NCI-H748 treated with DMSO at 0.1 percent for 48 hours (cell line): ENCODE measurements around the gene MTREX.

Experiments
- DNase-seq: peaks from one replicate; lab custom pipeline; 2025; lab: John Stamatoyannopoulos, UW

The MTREX gene

DNA sequence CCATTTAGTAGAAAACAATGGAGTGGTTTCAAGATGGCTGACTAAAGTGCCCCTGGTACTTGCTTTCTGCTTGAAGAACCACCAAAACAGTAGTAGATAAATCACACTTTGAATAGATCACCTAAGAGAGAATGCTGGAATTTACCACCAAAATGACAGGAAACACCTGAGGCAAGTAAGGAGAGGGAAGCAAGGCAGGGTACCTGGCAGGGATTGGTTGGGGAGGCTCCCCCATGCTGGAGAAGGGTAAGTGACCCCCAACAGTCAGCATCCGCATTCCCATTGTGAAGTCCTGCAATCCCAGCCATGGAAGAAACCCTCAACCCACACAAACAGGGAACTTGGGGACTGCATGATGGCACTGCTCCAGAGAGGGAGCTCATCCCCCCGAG, 121.4 kb downstream of the MTREX start:
- no peak for DNase-seq

DNA sequence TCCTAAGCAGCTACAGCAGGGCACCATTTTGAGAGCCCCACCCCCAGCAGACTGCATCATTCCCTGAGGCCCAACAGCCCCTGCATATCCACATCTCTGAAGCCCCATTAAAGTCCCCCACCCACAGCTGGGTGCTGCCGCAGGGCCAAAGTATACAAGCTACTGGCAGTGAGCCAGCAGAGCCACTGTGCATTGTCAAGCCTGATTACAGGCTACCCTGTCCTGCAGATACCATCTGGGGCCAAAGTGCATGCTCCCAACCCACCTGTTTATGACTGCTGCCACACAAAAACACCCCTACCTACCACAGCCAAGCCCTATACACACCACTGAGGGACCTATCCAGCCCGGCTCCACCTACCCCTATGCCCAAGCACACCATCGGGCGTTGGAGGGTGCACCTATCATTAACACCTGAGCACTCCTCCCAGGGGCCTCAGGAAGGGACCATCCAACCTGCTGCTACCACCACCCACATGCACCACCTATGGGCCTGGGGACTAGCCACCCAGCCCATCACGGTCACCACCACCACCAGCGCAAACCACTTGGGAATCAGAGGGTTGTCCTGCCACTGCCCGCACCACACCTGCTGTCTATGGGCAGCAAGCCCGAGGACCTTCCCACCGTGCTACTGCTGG, 121.9 kb downstream of the MTREX start:
- peak; percentile 68 for DNase-seq

DNA sequence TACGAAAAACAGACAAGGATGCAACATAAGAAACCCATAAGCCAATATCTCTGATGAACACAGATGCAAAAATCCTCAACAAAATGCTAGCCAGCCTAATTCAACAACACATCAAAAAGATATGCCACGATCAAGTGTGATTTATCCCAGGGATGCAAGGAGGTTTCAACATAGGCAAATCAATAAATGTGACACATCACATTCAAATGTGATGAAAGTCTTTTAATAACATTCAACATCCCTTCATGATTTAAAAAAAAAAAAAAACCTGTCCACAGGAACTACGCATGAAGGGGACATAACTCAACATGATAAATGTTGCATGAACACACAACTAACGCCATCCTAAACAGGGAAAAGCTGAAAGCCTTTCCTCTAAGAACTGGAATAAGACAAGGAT, 124.8 kb downstream of the MTREX start:
- no peak for DNase-seq

DNA sequence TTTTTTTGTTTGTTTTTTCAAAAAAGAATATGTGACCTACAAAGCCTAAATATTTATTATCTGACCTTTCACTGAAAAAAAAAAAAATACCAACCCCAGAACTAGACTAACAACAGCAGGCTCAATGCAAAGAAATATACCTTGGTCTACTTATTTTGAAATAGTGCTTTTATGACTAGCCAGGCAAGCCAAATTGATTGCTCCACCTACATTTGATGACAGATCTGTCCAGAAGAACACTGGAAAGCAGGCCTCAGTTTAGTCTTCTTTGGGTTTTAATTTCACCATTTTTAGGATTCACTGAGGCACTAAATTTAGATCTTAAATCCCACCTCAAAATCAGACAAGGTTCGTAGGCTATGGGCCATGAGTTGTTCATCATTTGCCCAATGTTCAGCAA, 129.7 kb downstream of the MTREX start:
- DNase-seq = no peak

DNA sequence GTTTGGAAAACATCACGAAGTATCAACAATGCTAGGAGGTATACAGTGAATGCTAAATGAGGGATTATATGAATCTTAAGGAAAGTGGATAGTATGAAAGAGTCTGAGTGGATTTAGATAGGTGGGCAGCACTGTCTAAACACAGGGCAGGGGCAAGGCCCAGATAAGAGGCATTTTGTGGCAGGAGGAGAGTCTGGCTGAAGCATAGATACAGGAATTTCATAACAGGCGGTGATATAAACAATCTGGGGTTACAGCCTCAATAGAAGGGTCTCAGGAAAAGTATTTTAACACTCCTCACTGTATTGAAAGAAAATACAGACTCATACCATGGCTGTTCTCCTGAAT, 130.0 kb downstream of the MTREX start:
- DNase-seq = peak; percentile 13

DNA sequence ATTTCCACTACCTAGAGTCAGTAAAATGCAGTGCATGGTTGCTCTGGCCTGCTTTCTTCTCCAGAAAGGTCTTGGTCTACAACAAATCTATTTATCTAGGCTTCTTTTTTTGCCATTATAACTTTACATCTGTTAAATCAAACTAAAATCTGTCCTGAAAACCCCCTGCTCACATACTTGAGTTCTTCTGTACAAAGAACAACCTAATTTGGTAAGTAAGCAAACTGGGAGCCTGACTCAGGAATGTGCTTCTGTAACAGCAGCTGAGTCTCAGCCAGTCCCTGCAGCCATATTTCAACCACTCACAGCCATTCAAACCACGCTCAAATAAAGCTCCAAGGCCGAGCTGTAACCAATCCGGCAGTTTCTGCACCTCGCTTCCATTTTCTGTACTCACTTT, 131.2 kb downstream of the MTREX start:
- DNase-seq = no peak

DNA sequence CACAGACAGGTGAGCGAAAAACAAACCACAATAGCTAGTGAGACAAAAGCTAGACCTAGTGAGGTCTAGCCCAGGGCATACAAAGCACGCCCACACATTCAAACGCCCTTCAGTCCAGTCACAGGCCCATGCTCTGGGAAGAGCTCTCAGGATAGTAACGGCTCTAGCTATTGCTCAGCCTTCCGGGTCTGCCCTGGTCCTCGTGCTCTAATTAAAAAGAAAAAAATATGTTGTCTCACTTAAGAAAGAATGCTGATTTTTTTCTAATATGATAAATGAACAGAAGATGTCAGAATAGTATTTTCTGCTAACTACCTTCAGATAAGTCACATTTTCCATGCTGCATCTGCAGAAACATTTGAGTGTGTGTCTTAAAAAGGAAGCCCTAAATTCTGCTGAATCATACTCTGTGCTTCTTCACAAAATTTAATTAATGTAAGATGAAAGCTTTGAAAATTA, 132.4 kb downstream of the MTREX start:
- no peak for DNase-seq

DNA sequence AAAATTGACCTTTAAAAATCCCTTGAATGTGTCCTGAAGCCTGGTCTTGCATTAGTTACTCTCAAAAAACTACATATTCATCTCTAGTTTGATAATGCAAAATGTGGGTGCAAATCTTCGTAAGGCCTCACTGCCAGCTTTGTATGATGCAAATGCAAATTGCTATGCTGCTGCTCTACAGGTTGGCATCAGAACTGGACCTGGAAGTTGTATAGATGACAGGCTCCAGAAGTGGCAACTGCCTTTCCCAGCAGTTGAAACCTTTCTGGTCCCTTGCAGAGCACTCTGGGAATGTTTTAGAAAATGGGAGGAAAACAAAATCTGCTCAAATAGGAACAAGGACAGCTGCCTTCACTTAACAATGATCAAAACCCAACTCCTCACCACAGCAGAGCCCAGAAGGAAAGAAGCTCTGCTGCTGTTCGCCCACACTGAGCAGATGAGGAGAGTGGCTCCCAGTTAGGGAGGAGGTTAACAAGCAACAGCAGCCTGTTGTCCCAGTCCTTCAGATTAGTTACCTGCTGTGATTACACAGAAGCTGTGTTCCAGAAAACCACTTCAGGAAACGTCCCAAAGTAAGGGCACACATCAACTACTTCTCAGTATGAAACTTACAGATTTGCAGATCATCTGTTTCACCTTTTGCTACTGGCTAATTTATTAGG, 133.4 kb downstream of the MTREX start:
- no peak for DNase-seq

DNA sequence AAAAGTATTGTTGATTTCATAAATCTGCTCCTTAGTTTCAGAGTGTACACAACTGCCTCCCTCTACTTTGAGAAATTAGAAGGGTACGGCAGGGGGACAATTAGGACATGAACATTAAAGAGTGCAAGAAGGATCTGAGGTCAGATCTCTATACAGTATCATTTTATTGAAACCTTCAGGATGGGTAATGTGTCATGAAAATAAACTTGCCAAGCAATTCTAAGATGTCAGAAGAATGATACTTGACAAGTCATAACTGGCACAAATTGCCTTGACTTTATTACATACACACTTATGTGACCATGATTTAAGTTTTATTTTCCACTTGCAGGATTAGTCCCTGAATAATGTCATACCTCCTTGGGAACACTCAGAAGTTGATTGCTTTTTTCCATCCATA, 134.2 kb downstream of the MTREX start:
- no peak for DNase-seq

DNA sequence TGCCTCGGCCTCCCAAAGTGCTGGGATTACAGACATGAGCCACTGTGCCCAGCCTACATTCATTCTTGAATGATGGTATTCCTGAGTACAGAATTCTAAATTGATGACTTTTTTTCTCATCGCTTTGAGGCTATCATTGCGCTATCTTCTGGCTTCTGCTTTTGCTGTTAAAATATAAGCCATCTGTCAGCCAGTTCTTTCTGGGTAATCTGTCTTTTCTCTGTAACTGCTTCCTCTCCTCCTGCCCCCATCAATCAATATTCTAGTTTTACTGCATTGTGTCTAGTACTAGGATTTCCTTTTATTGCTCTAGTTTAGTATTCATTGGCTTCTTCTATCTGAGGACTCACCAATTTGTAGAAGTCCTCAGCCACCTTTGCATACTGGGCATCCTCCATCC, 138.0 kb downstream of the MTREX start:
- no peak for DNase-seq

DNA sequence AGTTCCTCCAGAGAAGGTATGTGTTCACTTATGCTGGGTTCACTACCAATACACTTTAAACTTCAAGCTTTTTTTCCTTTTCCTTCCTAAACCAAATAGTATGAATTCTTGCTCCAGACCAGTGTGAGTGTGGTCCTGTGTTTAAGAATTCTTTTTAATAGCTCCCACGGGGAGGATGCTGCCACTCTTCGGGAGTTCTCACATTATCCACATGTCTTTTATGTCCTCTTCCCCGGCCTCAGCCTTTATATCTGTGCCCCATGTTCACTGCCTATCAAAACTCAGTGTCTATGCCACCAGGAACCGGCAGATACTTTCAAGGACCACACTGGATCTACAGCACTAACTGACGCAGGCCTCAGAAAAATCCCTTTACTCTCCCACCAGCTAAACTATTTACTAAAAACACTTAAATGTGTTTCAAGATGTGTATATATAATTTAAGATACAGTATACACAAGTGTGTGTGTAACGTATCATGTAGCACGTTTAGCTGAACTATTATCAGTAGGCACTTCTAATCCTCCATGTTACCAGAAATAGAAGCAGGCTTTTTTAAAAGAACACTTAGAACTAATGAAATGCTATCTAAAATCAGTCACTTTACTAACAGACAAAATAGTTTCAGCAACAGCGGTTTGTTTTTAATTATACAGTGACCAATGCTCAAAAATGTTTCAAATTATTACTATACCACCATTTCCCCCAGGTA, 139.0 kb downstream of the MTREX start:
- DNase-seq = no peak

DNA sequence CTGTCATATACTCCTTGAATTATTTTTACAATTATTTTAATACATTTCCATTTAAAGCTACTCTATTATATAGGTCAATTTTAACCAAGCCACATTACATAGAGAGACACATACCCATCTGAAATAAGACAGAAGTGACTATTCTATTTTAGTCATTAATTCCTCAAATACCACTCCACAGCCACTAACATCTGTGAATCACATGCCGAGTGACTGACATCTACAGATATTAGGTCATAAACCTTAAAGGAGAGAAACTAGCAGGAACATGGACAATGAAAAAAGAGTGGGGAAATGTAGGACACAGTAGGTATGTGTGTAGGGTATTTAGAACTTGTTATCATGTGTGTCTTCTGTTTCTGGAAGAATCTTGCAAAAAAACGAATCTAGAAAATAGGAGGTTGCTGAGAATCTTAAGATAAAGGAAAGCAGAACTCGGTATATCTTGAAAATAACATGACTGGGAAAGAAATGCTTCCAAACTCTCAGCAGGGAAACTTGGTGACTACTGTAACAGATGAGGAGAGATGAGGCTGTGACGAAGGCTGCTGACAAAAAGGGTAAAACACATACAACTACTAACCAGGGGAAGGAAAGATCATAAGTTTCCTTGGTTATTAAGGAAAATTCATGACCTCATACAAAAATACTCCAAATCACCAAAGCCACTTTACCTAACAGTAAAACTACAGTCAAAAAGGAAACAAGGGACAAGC, 142.4 kb downstream of the MTREX start:
- DNase-seq = no peak

DNA sequence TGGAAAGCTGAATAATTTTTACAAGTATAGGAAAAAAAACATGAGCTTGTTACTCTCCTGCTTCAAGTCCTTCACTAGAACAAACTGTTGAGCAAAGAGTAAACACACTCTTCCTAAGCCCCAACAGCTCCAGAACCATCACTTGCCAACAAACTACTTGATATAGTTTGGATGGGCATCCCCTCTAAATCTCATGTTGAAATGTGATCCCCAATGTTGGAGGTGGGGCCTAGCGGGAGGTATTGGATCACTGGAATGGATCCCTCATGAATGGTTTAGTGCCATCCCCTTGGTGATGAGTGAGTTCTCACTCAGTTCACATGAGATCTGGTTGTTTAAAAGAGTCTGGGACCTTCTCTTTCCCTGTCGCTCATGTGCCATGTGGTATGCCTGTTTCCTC, 144.2 kb downstream of the MTREX start:
- no peak for DNase-seq

DNA sequence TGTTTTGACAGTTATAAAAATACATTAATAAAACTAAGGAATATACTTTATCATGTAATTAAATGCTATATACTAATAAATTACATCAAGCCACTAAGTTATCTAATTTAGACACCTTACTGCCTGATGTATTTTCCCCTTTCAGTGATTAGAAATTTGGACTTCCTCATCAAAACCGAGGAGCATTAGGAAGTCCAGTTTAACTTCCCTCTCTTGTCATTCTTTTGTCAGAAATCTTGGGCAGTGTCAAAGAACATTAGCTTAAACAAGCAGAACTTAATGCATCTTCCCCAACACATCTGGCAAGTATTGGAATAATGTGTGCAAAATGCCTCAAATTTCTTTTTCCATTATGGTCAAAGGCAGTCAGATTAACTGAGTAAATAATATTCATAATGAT, 145.4 kb downstream of the MTREX start:
- DNase-seq = no peak

DNA sequence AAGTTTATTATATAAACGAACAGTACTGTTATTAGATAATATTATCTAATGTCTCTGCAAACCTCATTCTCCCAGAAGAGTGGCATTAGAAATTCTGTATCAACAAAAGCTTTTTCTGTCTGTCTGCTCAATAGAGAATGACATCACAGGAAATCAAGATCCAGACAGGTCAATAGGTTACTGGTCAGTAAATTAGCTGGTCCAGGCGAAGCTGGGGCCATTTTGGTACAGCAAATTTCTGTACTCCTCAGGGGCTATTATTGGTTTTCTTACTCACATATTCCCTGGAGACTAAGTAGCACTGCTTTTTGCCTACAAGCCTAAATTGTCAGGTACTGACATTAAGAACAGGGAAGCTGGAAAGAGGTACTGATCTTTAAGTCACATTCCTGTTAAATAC, 146.5 kb downstream of the MTREX start:
- DNase-seq = no peak

DNA sequence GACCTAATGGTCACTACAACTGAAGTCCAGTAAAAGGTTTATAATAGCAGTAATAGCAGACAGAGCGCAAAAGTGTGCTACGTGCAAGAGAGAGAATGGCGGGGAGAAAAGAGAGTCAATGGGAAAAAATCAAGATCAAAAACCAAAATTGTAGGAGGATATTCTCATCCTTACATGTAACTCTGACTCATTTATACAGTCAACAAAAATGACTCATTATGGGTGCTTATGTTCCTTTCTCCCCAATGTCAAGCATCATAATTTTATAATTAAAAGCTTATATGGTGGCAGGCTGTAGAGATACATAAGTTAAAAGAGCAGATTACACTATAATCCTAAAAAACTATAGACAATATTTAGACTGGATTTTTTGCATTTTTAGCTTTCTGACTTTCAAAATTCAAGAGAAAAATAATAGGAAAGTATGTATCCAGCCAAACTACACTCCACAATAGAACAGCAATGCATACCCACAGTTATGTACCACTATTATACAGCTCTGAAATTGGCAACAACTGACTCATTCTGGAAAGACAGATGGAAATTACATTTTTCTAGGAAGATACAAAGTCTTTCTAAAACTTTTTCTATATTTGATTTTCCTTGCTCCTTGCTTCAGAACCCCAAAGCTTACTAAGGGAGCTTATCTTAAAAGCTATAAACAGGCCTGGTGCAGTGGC, 148.6 kb downstream of the MTREX start:
- no peak for DNase-seq

DNA sequence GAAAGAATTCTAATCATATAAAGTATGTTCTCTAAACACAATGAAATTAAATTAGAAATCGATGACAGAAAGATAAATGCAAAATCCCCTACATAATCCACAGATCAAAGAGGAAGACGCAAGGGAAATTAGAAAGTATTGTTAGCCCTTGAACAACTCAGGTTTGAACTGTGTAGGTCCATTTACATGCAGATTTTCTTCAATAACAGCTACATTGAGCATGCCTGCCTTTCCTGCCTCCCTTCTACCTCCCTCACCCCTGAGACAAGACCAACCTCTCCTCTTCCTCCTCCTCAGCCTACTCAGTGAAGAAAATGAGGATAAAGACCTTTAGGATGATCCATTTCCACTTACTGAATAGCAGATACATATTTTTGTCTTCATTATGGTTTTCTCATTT, 151.8 kb downstream of the MTREX start:
- DNase-seq = no peak

DNA sequence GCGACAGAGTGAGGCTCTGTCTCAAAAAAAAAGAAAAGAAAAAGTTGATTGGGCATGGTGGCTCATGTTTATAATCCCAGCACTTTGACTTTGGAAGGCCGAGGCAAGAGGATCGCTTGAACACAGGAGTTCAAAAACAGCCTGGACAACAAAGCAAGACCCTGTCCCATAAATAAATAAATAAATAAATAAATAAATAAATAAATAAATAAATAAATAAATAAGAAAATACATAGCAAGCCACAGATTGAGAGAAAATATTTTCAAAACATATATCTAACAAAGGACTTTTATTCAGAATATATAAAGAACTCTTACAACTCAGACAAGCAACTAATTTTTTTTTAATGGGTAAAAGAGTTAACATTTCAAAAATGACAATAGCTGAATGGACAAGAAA, 155.8 kb downstream of the MTREX start:
- DNase-seq = no peak

DNA sequence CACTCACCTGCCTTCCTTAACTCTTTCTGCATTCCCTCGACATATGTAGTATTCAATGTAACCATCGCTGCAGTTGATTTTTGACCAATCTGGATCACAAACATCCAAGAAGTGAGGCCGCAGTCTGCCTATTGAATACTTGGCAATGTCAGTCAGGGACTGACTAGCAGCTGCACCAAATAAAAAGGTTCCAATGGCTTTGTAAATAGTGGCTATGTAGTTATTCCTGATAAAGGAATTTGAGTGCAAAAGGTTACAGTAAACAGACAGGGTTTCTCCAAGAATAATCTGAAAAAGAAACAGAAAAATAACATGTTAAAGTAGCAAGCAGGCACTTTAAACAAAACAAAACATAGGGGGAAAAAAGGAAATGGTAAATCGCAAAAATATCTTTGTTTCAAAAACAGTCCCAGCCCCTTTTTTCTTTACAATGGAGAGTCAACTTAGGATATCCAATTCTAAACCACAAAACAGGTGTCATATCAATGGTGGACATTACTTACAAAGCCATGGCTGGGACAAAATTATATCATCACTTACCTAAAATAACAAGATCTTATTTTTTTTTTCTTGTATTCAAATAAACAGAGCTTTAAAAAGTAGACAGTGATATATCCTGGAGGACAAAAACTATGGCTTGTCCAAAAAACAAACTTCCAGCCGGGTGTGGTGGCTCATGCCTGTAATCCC, 160.2 kb downstream of the MTREX start:
- no peak for DNase-seq

DNA sequence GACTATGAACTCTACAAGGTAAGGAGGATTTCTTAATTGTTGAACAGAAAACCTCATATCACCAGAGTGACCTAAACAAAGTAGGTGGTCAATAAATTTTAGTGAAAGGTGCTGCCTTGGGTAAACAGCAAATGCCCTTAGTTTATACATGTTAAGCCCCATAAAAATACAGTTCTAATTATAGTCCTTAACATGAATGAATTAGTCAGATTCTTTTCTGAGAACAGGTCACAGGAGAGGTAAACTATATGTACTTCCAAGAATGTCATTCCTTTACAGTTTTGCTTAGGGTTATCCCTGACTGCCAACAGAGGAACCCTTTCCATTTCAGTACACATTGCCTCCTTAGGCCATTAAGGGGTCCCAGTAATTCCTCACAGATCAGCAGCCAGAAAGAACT, 162.1 kb downstream of the MTREX start:
- no peak for DNase-seq

DNA sequence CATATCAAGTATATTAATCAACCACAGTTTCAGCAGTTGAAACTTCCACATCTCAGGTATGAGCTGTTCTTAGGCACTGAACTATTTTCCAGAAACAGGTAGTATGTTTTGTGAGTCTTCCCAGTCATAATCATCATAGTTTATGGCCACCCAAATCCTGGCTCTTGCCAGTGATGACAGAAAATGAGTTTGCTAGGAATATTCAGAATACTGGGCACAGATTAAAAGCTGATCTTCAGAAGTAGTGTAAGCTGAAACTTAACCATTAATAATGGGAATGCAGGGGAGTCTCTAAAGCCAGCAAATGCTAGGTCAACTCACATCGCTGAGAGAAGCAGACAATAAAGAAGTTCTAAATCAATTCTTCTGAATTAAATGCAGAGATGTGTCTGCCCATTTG, 162.5 kb downstream of the MTREX start:
- DNase-seq = no peak

DNA sequence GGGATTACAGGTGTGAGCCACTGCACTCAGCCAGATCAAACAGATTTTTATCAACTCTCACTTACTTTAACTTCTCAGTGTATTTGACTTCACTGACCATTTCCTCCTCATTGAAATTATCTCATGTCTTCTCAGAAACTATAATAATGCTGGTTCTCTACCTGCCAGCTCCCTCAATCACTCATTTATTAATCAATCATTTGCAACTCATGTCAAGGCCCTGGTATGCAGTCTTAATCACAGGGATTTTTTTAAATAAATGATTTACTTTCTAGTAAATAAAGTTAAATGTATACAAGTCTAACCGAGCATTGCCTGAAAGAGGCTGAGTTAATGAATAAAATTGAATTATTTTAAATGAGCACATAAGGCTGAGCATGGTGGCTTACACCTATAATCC, 163.7 kb downstream of the MTREX start:
- DNase-seq = no peak
